Parathyroid adenoma (tissue), 2 donors: Measurements from ENCODE around the gene TRIM37.

Experiments used
- H2AFZ ChIP-seq: fragments of 300-600 bp; sonication (generic); one replicate; pipeline ENCODE4 v1.7.0; 2017; ENCODE audit warnings: antibody characterized with exemption, mild to moderate bottlenecking
- H3K27ac ChIP-seq: fragments of 300-600 bp; sonication (generic); one replicate; pipeline ENCODE4 v1.7.0; 2017
- H3K27me3 ChIP-seq: fragments of 300-600 bp; sonication (generic); one replicate; pipeline ENCODE4 v1.7.0; 2017; ENCODE audit warnings: low read length; ENCODE audit not compliant: control insufficient read depth, insufficient read depth
- H3K36me3 ChIP-seq: fragments of 300-600 bp; sonication (generic); one replicate; pipeline ENCODE4 v1.7.0; 2017; ENCODE audit warnings: low read length; ENCODE audit not compliant: control insufficient read depth, insufficient read depth
- H3K4me1 ChIP-seq: fragments of 300-600 bp; sonication (generic); one replicate; pipeline ENCODE4 v1.7.0; 2017; ENCODE audit warnings: control low read depth
- H3K4me2 ChIP-seq: fragments of 300-600 bp; sonication (generic); one replicate; pipeline ENCODE4 v1.7.0; 2017; ENCODE audit warnings: low read length
- H3K4me3 ChIP-seq: fragments of 300-600 bp; sonication (generic); one replicate; pipeline ENCODE4 v1.7.0; 2017; ENCODE audit warnings: low read depth, low read length
- H3K79me2 ChIP-seq: fragments of 300-600 bp; sonication (generic); one replicate; pipeline ENCODE4 v1.7.0; 2017; ENCODE audit warnings: control low read depth
- H3K9ac ChIP-seq: fragments of 300-600 bp; sonication (generic); one replicate; pipeline ENCODE4 v1.7.0; 2017; ENCODE audit warnings: mild to moderate bottlenecking
- H3K9me3 ChIP-seq: fragments of 300-600 bp; sonication (generic); one replicate; pipeline ENCODE4 v1.7.0; 2017; ENCODE audit warnings: low read length; ENCODE audit not compliant: control insufficient read depth
- TF ChIP-seq, protein P1 (sequence below): fragments of 300-600 bp; sonication (generic); IDR thresholded peaks from one replicate; pipeline ENCODE4 v1.7.0; 2017; ENCODE audit warnings: antibody characterized with exemption, mild to moderate bottlenecking
- donor health status: primary hyperparathyroidism.

TRIM37 gene

DNA sequence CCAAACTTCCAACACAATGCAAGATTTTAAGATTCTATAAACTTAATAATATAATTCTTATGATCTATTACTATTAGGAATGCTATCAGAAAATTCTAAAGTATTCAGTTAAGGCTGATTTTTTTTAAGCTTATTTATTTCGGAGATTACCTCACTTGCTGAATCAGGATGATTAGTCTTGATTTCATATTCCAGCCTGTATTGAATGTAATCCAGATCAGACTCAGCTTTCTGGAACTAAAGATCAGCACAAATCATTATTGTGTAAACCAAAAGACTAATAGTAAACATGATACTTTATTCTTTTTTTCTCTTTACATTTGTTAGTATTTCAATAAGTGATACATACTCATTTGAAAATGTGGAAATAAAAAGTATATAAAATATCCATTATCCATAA, 24.5 kb upstream of the TRIM37 start:
- Histone ChIP-seq H3K4me3 (no peak overlapping the region), H3K9ac (no peak overlapping the region), H3K4me1 (no peaks in the 10 kb centered on the region), H3K9me3 (no peaks in the 10 kb centered on the region), H3K36me3 (no peaks in the 10 kb centered on the region), H2AFZ (no peak overlapping the region), H3K79me2 (peaks cover 4% of the 10 kb centered on the region), H3K27me3 (no peaks in the 10 kb centered on the region), H3K27ac (no peak overlapping the region), H3K4me2 (no peak overlapping the region)
- TF ChIP-seq, protein P1, sequence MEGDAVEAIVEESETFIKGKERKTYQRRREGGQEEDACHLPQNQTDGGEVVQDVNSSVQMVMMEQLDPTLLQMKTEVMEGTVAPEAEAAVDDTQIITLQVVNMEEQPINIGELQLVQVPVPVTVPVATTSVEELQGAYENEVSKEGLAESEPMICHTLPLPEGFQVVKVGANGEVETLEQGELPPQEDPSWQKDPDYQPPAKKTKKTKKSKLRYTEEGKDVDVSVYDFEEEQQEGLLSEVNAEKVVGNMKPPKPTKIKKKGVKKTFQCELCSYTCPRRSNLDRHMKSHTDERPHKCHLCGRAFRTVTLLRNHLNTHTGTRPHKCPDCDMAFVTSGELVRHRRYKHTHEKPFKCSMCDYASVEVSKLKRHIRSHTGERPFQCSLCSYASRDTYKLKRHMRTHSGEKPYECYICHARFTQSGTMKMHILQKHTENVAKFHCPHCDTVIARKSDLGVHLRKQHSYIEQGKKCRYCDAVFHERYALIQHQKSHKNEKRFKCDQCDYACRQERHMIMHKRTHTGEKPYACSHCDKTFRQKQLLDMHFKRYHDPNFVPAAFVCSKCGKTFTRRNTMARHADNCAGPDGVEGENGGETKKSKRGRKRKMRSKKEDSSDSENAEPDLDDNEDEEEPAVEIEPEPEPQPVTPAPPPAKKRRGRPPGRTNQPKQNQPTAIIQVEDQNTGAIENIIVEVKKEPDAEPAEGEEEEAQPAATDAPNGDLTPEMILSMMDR, result no peak

DNA sequence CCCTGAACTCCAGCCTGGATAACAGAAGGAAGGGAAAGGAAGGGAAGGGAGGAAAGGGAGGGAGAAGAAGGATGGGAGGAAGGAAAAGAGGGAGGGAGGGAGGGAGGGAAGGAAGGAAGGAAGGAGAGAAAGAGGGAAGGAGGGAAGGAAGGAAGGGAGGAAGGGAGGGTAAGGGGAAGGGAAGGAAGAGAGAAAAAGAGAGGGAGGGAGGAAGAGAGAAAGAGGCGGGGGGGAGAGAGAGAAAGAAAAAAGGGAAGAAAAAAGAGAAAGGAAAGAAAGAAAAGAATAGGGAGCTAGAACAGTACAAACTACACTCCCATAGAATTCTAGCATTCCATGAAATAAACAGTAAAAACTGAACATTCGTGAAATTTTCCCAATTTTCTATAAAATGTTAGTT, 23.1 kb upstream of the TRIM37 start:
- Histone ChIP-seq H3K27ac (no peak overlapping the region), H2AFZ (no peak overlapping the region), H3K79me2 (no peaks in the 10 kb centered on the region), H3K27me3 (no peaks in the 10 kb centered on the region), H3K36me3 (no peaks in the 10 kb centered on the region), H3K4me2 (no peak overlapping the region), H3K4me3 (no peak overlapping the region), H3K9ac (no peak overlapping the region), H3K9me3 (no peaks in the 10 kb centered on the region), H3K4me1 (no peaks in the 10 kb centered on the region)
- TF ChIP-seq, protein P1, result no peak

GRCh38 chr17:59126809-59127417, 20.2 kb upstream of the TRIM37 start:
- Histone ChIP-seq H3K36me3 (no peaks in the 10 kb centered on the region), H3K4me1 (no peaks in the 10 kb centered on the region), H2AFZ (no peak overlapping the region), H3K79me2 (no peaks in the 10 kb centered on the region), H3K9me3 (no peaks in the 10 kb centered on the region), H3K27me3 (no peaks in the 10 kb centered on the region), H3K27ac (no peak overlapping the region), H3K4me2 (no peak overlapping the region), H3K9ac (no peak overlapping the region), H3K4me3 (no peak overlapping the region)
- TF ChIP-seq, protein P1, result no peak

DNA sequence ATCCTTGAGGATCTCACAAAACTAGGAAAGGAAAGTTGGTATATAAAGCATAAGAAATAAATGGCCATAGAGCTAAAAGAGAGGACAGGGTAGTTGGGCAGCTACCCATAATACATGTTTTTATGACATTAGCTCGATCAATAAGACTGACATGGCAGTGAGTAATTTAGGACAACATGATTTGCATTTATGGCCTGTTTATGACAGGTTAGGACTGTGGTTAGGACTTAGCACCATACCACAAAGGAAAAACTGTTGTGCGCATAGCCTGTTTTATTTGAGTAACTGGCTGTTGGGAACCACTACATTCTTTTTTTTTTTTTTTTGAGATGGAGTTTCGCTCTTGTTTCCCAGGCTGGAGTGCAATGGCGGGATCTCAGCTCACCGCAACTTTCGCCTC, 18.0 kb upstream of the TRIM37 start:
- Histone ChIP-seq H3K4me3 (no peak overlapping the region), H3K4me2 (no peak overlapping the region), H3K9me3 (no peaks in the 10 kb centered on the region), H2AFZ (no peak overlapping the region), H3K9ac (no peak overlapping the region), H3K4me1 (no peaks in the 10 kb centered on the region), H3K79me2 (no peaks in the 10 kb centered on the region), H3K36me3 (no peaks in the 10 kb centered on the region), H3K27ac (no peak overlapping the region), H3K27me3 (no peaks in the 10 kb centered on the region)
- TF ChIP-seq, protein P1, result no peak

- Histone ChIP-seq H3K4me2 (no peak overlapping the region), H3K27ac (no peak overlapping the region), H3K4me1 (no peaks in the 10 kb centered on the region), H3K9ac (no peak overlapping the region), H3K79me2 (no peaks in the 10 kb centered on the region), H2AFZ (no peak overlapping the region), H3K9me3 (no peaks in the 10 kb centered on the region), H3K27me3 (no peaks in the 10 kb centered on the region), H3K36me3 (no peaks in the 10 kb centered on the region), H3K4me3 (no peak overlapping the region)
- TF ChIP-seq, protein P1, result no peak
These were observed 15.3 kb upstream of the TRIM37 start for GRCh38 chr17:59121901-59122480.
